ENCODE data around the gene FAM227B. TPM values are rescaled to one million over a fixed set of nuclear protein-coding genes. Genes with fewer than 3 reads are reported as not detected.
"Not testable (repeated sequence)": the region's sequence is repeated elsewhere in the genome, so short reads cannot be mapped to it uniquely, and the experiment has no call there.

The FAM227B gene
- polyA plus RNA-seq, 1 donor (not counting 4 experiments of a cell fraction or from before 2014, with no cell fraction given) = 7.2 TPM

GRCh38 chr15:49605588-49605987 is 15.0 kb downstream of the FAM227B start:
- Histone ChIP-seq H3K4me2 (ENCODE audit: control insufficient read depth, extremely low read depth, insufficient read depth, low read depth, low read length) (no peak overlapping the region), H3K27me3 (ENCODE audit: control insufficient read depth, extremely low read depth, insufficient read depth, low read length) (no peaks in the 10 kb centered on the region), H4K20me1 (ENCODE audit: control insufficient read depth, extremely low read depth, insufficient read depth, low read length) (no peaks in the 10 kb centered on the region), H3K79me2 (ENCODE audit: control insufficient read depth, insufficient read depth, low read length) (no peaks in the 10 kb centered on the region), H3K9ac (ENCODE audit: control insufficient read depth, extremely low read depth, insufficient read depth, low read length) (no peak overlapping the region), H3K36me3 (ENCODE audit: control insufficient read depth in 2 of 2, extremely low read depth in 1 of 2, insufficient read depth in 2 of 2, low read length in 2 of 2) (no peaks in the 10 kb centered on the region), H3K4me1 (ENCODE audit: control insufficient read depth, extremely low read depth, insufficient read depth, low read length) (no peaks in the 10 kb centered on the region), H2AFZ (ENCODE audit: control insufficient read depth, low read length) (no peak overlapping the region), H3K4me3 (ENCODE audit: control insufficient read depth in 2 of 3, extremely low read depth in 1 of 3, insufficient read depth in 2 of 3, low read depth in 1 of 3, low read length in 3 of 3) (no peak overlapping the region), H3K9me1 (ENCODE audit: control insufficient read depth, extremely low read depth, insufficient read depth, low read length) (no peaks in the 10 kb centered on the region), H3K27ac (ENCODE audit: control insufficient read depth, insufficient read depth, low read length) (no peak overlapping the region), H3K9me3 (ENCODE audit: control insufficient read depth, low read depth, low read length) (no peaks in the 10 kb centered on the region)
- FAIRE-seq (no peak), DNase-seq (ENCODE audit: low read depth, low spot score) (no peak)
- dilution Hi-C loops (cut with MboI; ENCODE audit: extremely low pct_ligation_motif_present, low sequenced_read_pairs) = no loop called here
- no peak for TF ChIP-seq EZH2 (IDR thresholded peaks at IDR 0.05; ENCODE audit: low read length)
- TF ChIP-seq CTCF (optimal IDR thresholded peaks at IDR 0.05 in 1 of 3, IDR thresholded peaks at IDR 0.05 in 1 of 3, conservative IDR thresholded peaks at IDR 0.05 in 1 of 3; ENCODE audit: extremely low read depth in 1 of 3, insufficient read depth in 2 of 3, low read length in 3 of 3) = no peak

GRCh38 chr15:49604625-49605409 is 15.8 kb downstream of the FAM227B start:
- Histone ChIP-seq H3K9me1 (ENCODE audit: control insufficient read depth, extremely low read depth, insufficient read depth, low read length) (no peaks in the 10 kb centered on the region), H3K79me2 (ENCODE audit: control insufficient read depth, insufficient read depth, low read length) (no peaks in the 10 kb centered on the region), H3K9me3 (ENCODE audit: control insufficient read depth, low read depth, low read length) (no peaks in the 10 kb centered on the region), H4K20me1 (ENCODE audit: control insufficient read depth, extremely low read depth, insufficient read depth, low read length) (no peaks in the 10 kb centered on the region), H3K4me2 (ENCODE audit: control insufficient read depth, extremely low read depth, insufficient read depth, low read depth, low read length) (no peak overlapping the region), H3K36me3 (ENCODE audit: control insufficient read depth in 2 of 2, extremely low read depth in 1 of 2, insufficient read depth in 2 of 2, low read length in 2 of 2) (no peaks in the 10 kb centered on the region), H3K27ac (ENCODE audit: control insufficient read depth, insufficient read depth, low read length) (no peak overlapping the region), H3K4me3 (ENCODE audit: control insufficient read depth in 2 of 3, extremely low read depth in 1 of 3, insufficient read depth in 2 of 3, low read depth in 1 of 3, low read length in 3 of 3) (no peak overlapping the region), H3K9ac (ENCODE audit: control insufficient read depth, extremely low read depth, insufficient read depth, low read length) (no peak overlapping the region), H3K4me1 (ENCODE audit: control insufficient read depth, extremely low read depth, insufficient read depth, low read length) (no peaks in the 10 kb centered on the region), H2AFZ (ENCODE audit: control insufficient read depth, low read length) (no peak overlapping the region), H3K27me3 (ENCODE audit: control insufficient read depth, extremely low read depth, insufficient read depth, low read length) (no peaks in the 10 kb centered on the region)
- DNase-seq (ENCODE audit: low read depth, low spot score) (no peak), FAIRE-seq (no peak)
- dilution Hi-C loops (cut with MboI; ENCODE audit: extremely low pct_ligation_motif_present, low sequenced_read_pairs) = no loop called here
- TF ChIP-seq CTCF (optimal IDR thresholded peaks at IDR 0.05 in 1 of 3, IDR thresholded peaks at IDR 0.05 in 1 of 3, conservative IDR thresholded peaks at IDR 0.05 in 1 of 3; ENCODE audit: extremely low read depth in 1 of 3, insufficient read depth in 2 of 3, low read length in 3 of 3) = no peak
- no peak for TF ChIP-seq EZH2 (IDR thresholded peaks at IDR 0.05; ENCODE audit: low read length)

DNA sequence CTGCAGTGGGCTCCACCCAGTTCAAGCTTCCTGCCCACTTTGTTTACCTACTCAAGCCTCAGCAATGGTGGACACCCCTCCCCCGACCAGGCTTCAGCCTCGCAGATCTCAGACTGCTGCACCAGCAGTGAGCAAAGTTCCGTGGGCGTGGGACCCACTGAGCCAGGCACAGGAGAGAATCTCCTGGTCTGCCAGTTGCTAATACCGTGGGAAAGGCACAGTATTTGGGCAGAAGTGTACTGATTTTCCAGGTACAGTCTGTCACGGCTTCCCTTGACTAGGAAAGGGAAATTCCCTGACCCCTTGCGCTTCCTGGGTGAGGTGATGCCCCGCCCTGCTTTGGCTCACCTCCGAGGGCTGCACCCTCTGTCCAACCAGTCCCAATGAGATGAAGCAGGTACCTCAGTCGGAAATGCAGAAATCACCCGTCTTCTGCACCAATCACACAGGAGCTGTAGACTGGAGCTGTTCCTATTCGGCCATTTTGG is 27.7 kb downstream of the FAM227B start:
- H2AFZ ChIP-seq (ENCODE audit: control insufficient read depth, low read length); DNase-seq (ENCODE audit: low read depth, low spot score); H3K27ac ChIP-seq (ENCODE audit: control insufficient read depth, insufficient read depth, low read length); H3K9me3 ChIP-seq (ENCODE audit: control insufficient read depth, low read depth, low read length); H4K20me1 ChIP-seq (ENCODE audit: control insufficient read depth, extremely low read depth, insufficient read depth, low read length); H3K4me1 ChIP-seq (ENCODE audit: control insufficient read depth, extremely low read depth, insufficient read depth, low read length); H3K4me3 ChIP-seq (ENCODE audit: control insufficient read depth in 2 of 3, extremely low read depth in 1 of 3, insufficient read depth in 2 of 3, low read depth in 1 of 3, low read length in 3 of 3); FAIRE-seq; H3K79me2 ChIP-seq (ENCODE audit: control insufficient read depth, insufficient read depth, low read length); dilution Hi-C loops (cut with MboI; ENCODE audit: extremely low pct_ligation_motif_present, low sequenced_read_pairs); H3K36me3 ChIP-seq (ENCODE audit: control insufficient read depth in 2 of 2, extremely low read depth in 1 of 2, insufficient read depth in 2 of 2, low read length in 2 of 2); H3K27me3 ChIP-seq (ENCODE audit: control insufficient read depth, extremely low read depth, insufficient read depth, low read length); H3K9ac ChIP-seq (ENCODE audit: control insufficient read depth, extremely low read depth, insufficient read depth, low read length); H3K4me2 ChIP-seq (ENCODE audit: control insufficient read depth, extremely low read depth, insufficient read depth, low read depth, low read length); H3K9me1 ChIP-seq (ENCODE audit: control insufficient read depth, extremely low read depth, insufficient read depth, low read length): not testable (repeated sequence)
